Activated CD8-positive, alpha-beta memory T cell treated with anti-CD3 and anti-CD28 coated beads for 48 hours (primary cell): ENCODE results near the gene GRIPAP1.
"Not testable (repeated sequence)": the region's sequence is repeated elsewhere in the genome, so short reads cannot be mapped to it uniquely, and the experiment has no call there.

Experiments
- DNase-seq, 3 experiments: peaks; one replicate each; pipeline ENCODE4 v3.0.0-alpha.2; 2020; ENCODE audit warnings: low read depth in 2 of 3, low spot score in 2 of 3

Gene GRIPAP1

GRCh38 chrX:48996969-48997368 lies 5.1 kb downstream of the GRIPAP1 start:
- DNase-seq, result no peak

DNA sequence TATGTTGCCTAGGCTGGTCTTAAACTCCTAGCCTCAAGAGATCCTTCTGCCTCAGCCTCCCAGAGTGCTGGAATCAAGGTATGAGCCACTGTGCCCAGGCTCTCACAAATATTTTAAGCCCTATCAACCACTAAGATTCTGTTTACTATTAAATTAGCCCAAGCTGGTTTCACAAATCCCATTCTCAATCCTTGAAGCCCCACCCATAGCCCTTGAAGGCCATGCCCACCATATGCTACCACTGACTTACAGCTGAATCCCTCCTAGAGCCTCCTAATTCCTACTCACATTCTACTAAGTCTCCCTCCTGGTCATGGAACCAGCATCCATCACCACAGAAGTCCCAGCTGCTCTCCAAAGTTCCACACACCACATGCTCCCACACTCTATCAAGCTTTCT lies 9.7 kb downstream of the GRIPAP1 start:
- DNase-seq, result no peak

- no peak for DNase-seq
Measured at GRCh38 chrX:48989483-48989882, 12.6 kb downstream of the GRIPAP1 start.

DNA sequence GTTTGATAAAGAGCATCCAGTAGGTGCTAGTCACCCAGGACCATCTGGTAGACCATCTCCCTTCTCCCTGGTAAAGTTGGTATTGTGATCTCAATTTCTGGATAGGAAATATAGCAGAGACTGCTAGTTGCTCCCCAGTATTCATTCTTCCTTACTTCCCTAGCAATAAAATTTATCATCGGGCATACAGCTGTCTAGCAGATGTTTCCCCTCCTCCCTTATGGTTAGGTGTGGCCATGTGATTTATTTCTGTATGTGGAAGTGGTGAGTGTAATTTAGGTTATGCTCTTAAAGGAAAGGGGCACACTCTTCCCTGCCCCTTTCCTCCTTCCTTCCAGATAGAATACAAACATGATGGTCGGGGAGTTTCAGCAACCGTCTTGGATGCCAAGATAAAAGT lies 18.2 kb downstream of the GRIPAP1 start:
- no peak for DNase-seq

GRCh38 chrX:48983081-48983480 lies 19.0 kb downstream of the GRIPAP1 start:
- no peak for DNase-seq

- DNase-seq, result no peak
Measured at GRCh38 chrX:48981178-48981577, 20.9 kb downstream of the GRIPAP1 start.

GRCh38 chrX:48980341-48980740 lies 21.7 kb downstream of the GRIPAP1 start:
- DNase-seq, result not testable (repeated sequence)

GRCh38 chrX:48978226-48978625 lies 23.8 kb downstream of the GRIPAP1 start:
- DNase-seq, result no peak

DNA sequence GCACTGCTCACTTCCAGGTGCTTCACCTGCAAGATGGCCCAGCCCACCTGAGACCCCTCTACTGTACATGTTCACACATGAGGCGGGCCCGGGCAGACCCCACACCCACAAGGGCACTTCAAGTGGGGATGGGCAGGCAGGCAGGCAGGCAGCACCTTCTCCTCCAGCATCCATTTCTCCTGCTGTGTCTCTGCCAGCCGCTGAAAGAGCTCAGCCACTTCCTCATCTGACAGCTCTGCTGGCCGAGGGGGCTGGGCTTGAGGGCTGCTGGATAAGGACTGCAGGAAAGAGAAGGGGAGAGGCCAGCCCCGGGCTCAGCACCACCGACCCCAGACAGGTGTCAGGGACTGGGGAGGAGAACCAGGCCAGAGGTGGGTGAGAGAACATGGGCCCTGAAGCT lies 26.0 kb downstream of the GRIPAP1 start:
- DNase-seq, result no peak

DNA sequence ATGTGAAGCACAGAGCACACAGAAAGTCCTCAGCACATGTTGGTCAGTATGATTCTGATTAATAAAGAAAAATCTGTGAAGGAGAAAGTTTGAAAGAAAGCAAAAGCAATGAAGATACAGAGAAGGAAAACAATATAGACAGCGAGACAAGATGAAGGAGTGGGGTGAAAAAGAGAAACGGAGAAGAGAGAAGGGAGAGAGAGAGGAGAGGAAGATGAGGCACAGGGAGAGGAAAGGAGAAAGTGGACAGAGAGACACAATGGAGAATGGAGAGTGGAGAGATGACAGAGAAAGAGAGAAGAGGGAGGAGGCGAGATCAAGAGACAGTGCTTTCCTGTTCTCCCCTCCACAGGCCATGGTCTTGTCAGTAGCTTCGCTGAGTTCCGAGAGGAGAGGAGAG lies 26.5 kb downstream of the GRIPAP1 start:
- no peak for DNase-seq

GRCh38 chrX:48975041-48975440 lies 27.0 kb downstream of the GRIPAP1 start:
- no peak for DNase-seq

GRCh38 chrX:48974574-48974973 lies 27.5 kb downstream of the GRIPAP1 start:
- no peak for DNase-seq

DNA sequence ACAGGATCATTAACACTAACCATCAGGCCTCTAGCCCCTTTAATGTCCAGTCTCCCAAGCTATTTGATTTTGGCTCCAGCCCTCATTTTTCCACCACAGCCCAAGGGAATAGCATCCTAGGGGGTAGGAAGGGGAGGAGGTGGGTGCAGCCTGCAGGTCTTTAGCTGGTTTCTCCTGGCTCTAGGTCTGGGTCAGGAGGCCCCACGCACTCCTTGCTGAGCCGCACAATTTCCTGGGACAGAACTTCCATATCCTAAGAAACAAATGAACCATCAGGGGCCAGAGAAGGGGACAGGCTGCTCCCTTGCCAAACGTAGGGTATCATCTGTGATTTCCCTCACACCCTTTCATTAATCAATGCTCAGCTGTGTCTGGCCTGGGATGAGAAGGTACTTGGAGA lies 28.0 kb downstream of the GRIPAP1 start:
- no peak for DNase-seq

DNA sequence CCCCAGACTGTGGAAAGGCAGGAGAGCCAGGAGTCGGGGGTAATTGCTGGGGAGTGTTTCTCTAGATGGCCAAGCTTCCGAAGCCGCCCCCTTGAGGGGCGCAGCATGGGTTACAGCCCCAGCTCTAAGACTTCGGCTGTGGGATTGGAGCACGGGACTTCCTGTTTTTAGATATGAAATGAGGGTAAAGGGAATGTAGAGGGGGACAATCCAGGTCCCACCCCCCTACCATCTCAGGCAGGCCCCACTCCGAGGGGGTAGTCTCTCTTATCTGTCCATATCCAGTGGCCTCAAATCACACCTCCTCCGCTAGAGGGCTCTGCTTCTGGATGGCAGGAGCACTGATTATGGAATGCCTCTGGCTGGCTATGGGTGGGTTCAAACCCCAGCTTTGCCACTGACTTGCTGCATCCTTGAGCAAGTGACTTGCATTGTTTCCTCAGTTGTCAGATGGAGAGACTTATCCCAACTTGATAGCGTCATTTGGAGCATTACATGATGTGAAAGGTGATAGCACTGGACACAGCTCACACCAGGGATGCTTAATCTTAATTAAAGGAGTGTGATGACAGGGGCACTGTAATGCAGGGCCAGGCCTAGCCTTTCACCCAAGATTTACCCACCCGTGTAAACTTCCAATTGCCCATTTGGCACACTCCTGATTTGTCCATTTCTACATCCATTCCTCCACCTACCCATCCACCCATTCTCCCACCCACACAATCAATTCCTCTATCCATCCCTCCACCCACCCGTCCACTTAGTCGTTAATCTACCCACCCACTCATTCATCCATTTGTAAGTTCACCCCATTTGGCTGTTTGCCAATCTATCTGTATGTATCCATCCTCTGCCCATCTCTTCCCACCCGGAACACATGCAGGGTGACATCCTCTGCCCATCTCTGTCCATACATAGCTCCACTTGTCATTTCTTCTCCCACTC lies 29.6 kb downstream of the GRIPAP1 start:
- DNase-seq, result no peak

- DNase-seq, result no peak
Measured at GRCh38 chrX:48971249-48972219, 30.5 kb downstream of the GRIPAP1 start, which contains the start of gene KCND1. KCND1 (minus strand) TSS chrX:48971844; CDS start chrX:48970271, 1,573 bp downstream.

DNA sequence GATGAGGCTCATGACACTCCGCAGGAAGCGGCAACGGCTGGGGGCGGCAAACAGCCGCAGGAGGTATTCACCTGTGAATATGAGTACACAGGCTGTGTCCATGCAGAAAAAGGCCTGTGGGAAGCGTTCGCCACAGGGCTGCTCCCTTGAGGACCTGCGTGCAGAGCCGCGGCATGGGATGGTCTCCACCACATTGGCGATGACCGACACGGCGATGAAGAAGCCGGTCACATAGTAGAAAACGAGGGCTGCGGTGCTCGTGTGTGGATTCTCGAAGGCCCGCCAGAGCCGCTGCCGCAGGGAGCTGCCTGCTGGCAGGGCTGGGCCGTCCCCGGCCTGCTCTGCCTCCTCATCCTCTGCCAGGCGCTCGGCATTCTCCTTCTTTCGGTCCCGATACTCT lies 32.6 kb downstream of the GRIPAP1 start:
- DNase-seq, result no peak

- DNase-seq, result no peak
Measured at GRCh38 chrX:48968377-48968776, 33.7 kb downstream of the GRIPAP1 start.

DNA sequence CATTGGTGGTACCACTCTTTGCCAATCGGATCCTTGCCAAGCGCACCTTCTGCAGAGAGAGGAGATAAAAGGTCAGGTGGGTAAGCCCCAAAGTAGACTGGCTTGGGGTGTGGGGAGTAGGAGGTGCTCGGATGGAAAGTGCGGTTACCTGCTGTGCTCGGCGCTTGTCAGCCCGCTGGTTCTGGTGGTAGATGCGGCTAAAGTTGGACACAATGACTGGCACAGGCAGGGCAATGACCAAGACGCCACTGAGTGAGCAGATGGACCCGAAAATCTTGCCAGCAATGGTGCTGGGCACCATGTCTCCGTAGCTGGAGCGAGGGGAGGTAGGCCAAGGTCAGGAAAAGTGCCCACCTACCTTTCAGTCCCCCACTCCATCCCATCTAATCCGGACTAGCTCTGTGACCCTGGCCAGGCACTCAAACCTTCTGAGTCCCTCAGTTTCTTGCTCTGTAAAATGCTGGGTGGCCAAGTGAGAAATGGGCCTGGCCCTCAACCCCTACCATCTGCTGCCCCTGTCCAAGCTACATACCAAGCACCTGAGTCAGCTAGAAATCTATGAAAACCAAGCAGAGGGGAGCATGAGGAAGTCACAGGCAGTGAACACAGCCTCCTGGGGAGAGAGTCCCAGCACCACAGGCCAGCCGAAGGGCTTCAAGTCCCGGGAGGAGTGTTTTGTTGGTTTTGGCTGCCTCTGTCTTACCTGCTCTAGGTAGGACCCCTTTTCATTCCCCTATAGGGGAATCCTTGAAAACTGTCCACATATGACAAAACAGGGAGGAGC lies 35.1 kb downstream of the GRIPAP1 start:
- DNase-seq, result no peak

DNA sequence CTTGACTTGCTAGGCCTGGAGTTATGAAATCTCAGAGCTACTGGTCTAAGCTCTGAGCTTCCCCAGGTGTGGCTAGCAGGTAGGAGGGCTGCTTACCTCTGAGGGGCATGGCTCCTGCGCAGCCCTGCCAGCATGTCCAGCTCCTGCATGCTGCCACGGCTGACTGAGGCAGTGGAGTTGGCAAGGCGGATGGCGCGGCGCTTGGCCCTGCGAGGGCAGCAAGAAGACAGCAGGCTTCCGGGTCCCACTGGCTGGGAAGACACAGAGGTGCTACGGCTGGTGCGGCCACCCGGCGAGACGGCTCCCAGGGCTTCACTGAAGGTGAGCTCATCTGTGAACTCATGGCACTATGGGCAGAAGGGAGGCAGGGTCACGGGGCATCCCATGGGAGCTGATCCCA lies 36.1 kb downstream of the GRIPAP1 start:
- no peak for DNase-seq

DNA sequence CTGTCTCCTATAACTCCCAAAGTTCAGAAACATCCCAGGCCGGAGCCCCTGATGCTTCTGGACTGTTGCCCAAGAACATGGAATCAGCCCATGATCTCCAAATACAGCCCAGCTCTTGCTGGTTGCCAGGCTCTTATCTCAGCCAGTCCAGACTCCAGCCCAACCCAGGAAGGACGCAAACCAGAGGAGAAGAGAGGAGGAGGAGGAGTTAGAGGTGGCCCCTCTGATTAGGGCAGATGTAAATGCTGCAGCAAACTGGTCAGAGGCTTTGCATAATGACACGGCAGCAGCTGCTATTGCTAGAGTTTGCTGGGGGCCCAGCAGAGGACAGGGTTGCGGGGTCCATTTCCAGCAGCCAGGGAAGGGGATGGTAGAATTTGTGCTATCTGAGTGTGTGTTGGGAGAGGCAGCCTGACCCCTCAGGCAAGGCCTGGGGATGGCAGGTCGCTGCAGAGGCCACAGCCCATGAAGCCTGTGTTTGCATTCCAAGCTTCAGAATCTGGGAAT lies 40.4 kb downstream of the GRIPAP1 start:
- no peak for DNase-seq

DNA sequence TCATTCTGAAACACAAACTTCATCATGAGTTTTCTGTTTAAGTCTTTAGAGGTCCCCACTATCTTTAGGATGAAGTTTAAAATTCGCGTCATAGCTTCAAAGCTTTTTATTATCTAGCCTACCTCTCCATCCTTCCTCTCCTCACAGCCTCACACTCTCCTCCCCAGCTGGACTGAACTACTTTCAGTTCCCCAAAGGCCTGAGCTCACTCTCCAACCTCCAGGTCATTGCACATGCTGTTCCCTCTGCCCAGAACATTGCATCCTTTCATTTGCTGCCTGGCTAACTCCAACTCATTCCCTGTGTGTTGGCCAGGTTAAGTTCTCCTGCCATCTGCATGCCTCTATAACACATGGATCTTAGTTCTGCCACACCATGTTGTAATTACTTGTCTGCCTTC lies 41.8 kb downstream of the GRIPAP1 start:
- DNase-seq, result no peak
